Loucy (cell line): Measurements from ENCODE around the gene PMAIP1.

ENCODE experiments used
- CTCF ChIP-seq: fragments of 200-600 bp; sonication (generic); conservative IDR thresholded peaks from 2 replicates; pipeline ENCODE4 v1.5.1; 2014; ENCODE audit warnings: mild to moderate bottlenecking, antibody characterized with exemption, low read length
- EZH2phosphoT487 ChIP-seq: fragments of 200-600 bp; IDR thresholded peaks from 2 replicates; pipeline ENCODE4 v1.6.1; 2018; ENCODE audit warnings: antibody characterized with exemption, mild to moderate bottlenecking, moderate library complexity, borderline replicate concordance

DNA sequence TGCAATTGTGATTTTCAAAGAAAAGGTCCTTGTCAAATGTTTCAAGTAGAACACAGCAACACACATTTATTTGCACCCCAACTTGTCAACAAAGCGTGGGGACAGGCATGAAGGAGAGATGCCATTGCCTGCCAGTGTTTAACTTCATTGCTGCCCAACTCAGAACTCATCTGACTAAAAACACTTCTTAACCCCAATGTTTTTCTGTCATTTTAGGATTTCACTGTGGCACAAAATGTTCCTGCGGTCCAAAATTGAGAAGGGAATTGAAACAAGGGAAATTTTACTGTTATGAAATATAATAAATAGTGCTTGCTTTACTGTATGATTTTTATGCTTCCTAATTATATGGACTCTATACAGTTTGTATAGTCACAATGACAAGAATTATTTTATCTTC lies 45.7 kb downstream of the PMAIP1 start:
- no peak for TF ChIP-seq CTCF
- TF ChIP-seq EZH2phosphoT487, result no peak
